Omental fat pad (tissue), 4 donors: ENCODE measurements around the gene MYOM1. TPM values are rescaled to one million over a fixed set of nuclear protein-coding genes. Genes with fewer than 3 reads are reported as not detected.

Experiments
- ATAC-seq: fragments of 150-250 bp; one replicate; pipeline ENCODE4 v1.9.1; 2016; ENCODE audit warnings: mild to moderate bottlenecking, moderate library complexity; ENCODE audit not compliant: low FRiP score
- DNase-seq: peaks from one replicate; pipeline ENCODE4 v3.0.0-alpha.2; 2019; ENCODE audit warnings: low spot score
- total RNA-seq, 4 donors: library from RNA; depleted of rRNA; stranded (reverse); fragments of >200 nt; gene quantifications; one replicate each; pipeline ENCODE4 v1.1.0, GENCODE V29; 2016
- TF ChIP-seq, protein P1 (sequence below), 3 donors: fragments of 450-650 bp; IDR thresholded peaks; one replicate each; pipeline ENCODE4 v1.5.1; 2016 to 2017; ENCODE audit warnings: antibody characterized with exemption in 3 of 3, mild to moderate bottlenecking in 3 of 3, moderate library complexity in 2 of 3

Gene MYOM1
- total RNA-seq, 4 donors from 2014 or later: 2.6 to 8.5 (median 2.9) TPM

DNA sequence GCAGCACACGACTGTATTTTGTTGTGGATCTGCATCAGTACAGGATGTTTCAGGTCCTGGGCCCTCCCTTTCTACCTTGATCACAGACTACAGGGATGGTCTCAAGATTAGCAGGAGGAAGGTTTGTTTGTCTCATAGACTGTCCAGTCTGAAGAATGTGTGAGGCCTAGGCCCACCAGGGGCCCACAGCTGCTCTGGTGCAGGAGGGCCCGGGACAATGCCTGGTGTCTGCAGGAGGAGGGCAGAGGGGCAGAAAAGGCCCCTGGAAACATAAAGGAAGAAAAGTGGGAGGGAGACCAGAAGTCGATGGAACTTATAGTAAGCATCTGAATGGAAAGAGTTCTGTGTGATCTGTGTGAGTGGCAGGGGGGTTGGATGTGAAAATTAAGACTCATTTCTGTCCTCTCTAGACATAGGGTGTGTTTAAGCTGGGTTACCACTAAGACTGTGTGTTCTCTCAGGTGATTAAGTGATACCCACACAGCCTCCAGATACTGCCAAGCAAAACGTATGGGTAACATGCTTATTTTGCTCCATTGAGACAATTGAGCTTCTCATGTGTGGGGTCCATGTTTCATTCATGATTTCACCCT is 173.5 kb downstream of the MYOM1 start:
- ATAC-seq: no peak
- TF ChIP-seq, protein P1, sequence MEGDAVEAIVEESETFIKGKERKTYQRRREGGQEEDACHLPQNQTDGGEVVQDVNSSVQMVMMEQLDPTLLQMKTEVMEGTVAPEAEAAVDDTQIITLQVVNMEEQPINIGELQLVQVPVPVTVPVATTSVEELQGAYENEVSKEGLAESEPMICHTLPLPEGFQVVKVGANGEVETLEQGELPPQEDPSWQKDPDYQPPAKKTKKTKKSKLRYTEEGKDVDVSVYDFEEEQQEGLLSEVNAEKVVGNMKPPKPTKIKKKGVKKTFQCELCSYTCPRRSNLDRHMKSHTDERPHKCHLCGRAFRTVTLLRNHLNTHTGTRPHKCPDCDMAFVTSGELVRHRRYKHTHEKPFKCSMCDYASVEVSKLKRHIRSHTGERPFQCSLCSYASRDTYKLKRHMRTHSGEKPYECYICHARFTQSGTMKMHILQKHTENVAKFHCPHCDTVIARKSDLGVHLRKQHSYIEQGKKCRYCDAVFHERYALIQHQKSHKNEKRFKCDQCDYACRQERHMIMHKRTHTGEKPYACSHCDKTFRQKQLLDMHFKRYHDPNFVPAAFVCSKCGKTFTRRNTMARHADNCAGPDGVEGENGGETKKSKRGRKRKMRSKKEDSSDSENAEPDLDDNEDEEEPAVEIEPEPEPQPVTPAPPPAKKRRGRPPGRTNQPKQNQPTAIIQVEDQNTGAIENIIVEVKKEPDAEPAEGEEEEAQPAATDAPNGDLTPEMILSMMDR (IDR thresholded peaks at IDR 0.05): no peak
- no peak for DNase-seq

DNA sequence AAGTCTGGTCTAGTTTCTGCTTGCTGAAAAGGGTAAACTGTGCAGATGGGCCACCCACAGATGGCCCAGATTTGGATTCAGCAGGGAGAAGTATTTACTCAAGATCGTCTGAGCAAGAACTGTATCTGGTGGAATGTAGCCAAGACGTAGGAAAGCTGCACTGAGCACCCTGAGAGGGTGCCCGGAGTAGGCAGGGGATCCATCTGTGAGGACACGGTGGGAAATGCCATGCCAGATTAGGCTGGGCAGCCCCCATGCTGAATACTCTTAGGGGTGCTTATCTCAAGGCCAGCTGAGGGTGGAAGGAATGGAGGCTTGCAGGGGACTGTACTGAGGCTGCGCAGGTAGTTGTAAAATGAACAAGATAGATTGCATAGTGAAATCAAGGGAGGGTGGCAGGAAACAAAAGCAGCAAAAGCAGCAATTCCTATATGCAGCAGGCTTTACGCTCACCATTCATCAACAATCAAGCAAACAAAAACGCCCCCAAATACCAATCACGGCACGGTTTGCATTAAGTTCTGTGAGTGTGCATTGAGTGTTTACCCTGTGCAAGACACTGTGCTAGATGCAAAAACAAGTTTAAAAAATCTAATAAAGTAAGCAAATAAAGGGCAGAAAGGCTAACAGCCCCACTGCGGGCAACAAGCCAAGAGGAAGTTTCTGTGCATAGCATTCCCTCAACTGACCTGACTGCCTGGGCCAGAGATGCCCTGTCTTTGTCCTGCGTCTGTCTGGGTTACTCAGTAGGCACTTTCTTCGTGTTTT is 174.7 kb downstream of the MYOM1 start:
- TF ChIP-seq, protein P1 (IDR thresholded peaks at IDR 0.05): no peak
- ATAC-seq: no peak
- DNase-seq: no peak

DNA sequence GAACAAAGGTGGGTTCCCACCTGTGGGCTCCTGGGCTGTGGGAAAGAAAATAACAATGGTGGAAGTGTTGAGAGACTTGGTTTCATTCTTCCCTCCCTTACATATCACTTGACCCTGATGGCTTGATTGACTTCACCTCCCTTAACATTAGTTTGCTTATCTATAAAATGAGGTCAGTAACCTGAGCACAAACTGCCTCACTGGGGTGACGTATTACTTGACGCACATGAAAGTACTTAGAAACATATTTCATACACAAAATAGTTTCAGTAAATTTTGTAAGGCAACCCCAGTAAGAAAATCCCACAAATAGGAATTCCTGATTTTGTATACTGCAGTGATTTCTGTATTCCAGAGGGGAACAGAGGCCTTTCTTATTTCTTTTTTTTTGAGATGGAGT is 177.4 kb downstream of the MYOM1 start:
- ATAC-seq (no peak), DNase-seq (no peak)
- TF ChIP-seq, protein P1 (IDR thresholded peaks at IDR 0.05): no peak

DNA sequence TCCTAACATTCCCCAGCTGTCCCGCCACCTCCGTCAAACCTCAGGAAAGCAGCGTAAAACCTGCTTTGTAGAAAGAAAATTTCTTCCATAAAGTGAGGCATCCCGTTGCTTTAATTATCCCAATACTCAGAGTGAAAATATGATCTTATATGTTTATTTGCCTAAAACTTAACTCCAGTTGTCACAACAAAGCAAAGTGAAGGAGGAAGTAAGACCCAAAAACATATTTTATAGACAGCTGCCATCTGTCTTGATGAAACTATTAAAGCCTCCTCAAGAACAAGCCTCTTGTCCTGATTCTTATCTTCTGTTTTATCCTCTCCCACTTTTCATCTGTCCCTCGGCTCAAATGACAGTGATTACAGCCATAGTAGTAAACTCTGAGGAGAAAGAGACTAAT is 177.9 kb downstream of the MYOM1 start:
- TF ChIP-seq, protein P1 (IDR thresholded peaks at IDR 0.05): no peak
- ATAC-seq (no peak), DNase-seq (no peak)

DNA sequence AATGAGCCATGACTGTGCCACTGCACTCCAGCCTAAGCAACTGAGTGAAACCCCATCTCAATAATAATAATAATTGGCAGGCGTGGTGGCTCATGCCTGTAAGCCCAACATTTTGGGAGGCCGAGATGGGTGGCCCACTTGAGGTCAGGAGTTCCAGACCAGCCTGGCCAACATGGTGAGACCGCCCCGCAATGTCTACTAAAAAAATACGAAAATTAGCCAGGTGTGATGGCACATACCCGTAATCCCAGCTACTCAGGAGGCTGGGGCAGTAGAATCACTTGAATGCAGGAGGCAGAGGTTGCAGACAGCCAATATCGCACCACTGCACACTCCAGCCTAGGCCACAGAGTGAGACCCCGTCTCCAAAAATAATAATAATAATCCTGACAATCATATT is 178.9 kb downstream of the MYOM1 start:
- DNase-seq (no peak), ATAC-seq (no peak)
- TF ChIP-seq, protein P1 (IDR thresholded peaks at IDR 0.05): no peak

DNA sequence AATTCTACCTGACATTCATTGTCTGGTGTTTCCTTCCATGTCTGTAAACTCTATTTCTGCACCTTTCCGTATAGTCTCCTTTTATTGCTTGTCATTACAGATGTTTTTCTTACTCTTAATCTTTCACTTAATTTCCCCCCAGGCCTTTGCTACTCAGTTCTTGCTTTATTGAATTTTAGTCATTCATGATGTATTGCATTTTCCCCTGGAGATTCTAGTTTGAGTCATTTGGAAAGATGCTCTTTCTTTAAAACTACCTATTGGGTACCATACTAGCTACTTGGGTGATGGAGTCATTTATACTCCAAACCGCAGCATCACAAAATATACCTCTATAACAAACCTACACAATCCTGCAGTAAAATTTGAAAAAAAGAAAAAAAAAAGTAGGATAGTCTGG is 179.6 kb downstream of the MYOM1 start:
- no peak for DNase-seq
- TF ChIP-seq, protein P1 (IDR thresholded peaks at IDR 0.05): no peak
- ATAC-seq: no peak

DNA sequence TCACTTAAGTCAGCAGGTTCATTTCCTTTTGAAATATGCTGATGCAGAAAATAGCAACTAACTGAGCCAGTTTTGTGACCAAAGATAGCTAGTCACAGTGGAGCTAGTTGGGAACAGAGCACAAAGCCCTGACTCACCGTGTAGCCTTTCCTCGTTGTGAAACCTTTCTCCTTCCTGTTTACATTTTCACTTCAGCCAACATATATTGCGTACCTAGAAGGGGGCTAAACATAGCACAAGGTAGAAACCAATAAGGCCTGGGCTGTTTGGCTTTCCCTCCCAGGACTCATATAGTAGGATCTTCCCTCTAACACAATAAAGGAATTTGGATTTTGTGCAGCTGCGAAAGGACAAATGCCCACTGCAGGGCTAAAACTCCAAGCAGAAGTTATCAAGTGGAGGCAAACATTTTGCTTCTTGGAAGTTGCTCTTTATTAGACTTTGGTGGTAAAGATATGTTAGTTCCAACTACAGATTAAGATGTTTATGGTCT is 182.3 kb downstream of the MYOM1 start:
- ATAC-seq (no peak), DNase-seq (no peak)
- TF ChIP-seq, protein P1 (IDR thresholded peaks at IDR 0.05): no peak
